Uterus (tissue), 4 donors: ENCODE data around the gene TPRG1L. TPM values are rescaled to one million over a fixed set of nuclear protein-coding genes. Genes with fewer than 3 reads are reported as not detected.

ENCODE experiments used
- DNase-seq, 2 donors: peaks; one replicate each; pipeline ENCODE4 v3.0.0-alpha.2; 2019 to 2020
- H3K27ac ChIP-seq, 2 donors: fragments of 200-600 bp; sonication (generic); 1 replicate in 1 of 2; 2 replicates in 1 of 2; pipeline ENCODE4 v1.5.1; 2016 to 2018
- H3K27me3 ChIP-seq, 2 donors: fragments of 200-600 bp; sonication (generic); one replicate each; pipeline ENCODE4 v1.5.1; 2018 to 2019; ENCODE audit warnings: control low read depth in 1 of 2
- H3K36me3 ChIP-seq, 2 donors: fragments of 200-600 bp; sonication (generic); one replicate each; pipeline ENCODE4 v1.5.1; 2019; ENCODE audit warnings: control low read depth in 1 of 2
- H3K4me1 ChIP-seq, 2 donors: fragments of 200-600 bp; sonication (generic); one replicate each; pipeline ENCODE4 v1.5.1; 2018 to 2019; ENCODE audit warnings: control low read depth in 1 of 2
- H3K4me3 ChIP-seq, 2 donors: fragments of 200-600 bp; sonication (generic); 1 replicate in 1 of 2; 2 replicates in 1 of 2; pipeline ENCODE4 v1.5.1; 2018 to 2019; ENCODE audit warnings: mild to moderate bottlenecking in 1 of 2
- H3K9me3 ChIP-seq, 2 donors: fragments of 200-600 bp; sonication (generic); one replicate each; pipeline ENCODE4 v1.5.1; 2019; ENCODE audit warnings: control low read depth in 1 of 2
- CTCF ChIP-seq, 4 experiments: fragments of 200-600 bp in 2 of 4; fragments of 450-650 bp in 2 of 4; sonication (generic) in 2 of 4; IDR thresholded peaks; one replicate each; pipeline ENCODE4 v1.5.1; 2016 to 2019; ENCODE audit warnings: antibody characterized with exemption in 4 of 4, mild to moderate bottlenecking in 2 of 4, moderate library complexity in 1 of 4
- POLR2A ChIP-seq, 2 donors: fragments of 450-650 bp; IDR thresholded peaks; one replicate each; pipeline ENCODE4 v1.6.1; 2016; ENCODE audit warnings: antibody characterized with exemption in 2 of 2, mild to moderate bottlenecking in 1 of 2, moderate library complexity in 1 of 2
- intact Hi-C: fragments of 100-400 bp; cut with DNase I; formaldehyde crosslinking; loops from one replicate; pipeline ENCODE4 v1.15.1; 2023; ENCODE audit warnings: low total_unique reads
- total RNA-seq, 4 donors: library from RNA; depleted of rRNA in 3 of 4; stranded (reverse); fragments of >200 nt in 3 of 4; gene quantifications; one replicate each; pipeline versions ENCODE4 v1.1.0 to v1.2.4, GENCODE V29; 2014 to 2023
- donor health status: DM: yes; HTN: yes; CAD: no.

TPRG1L gene
- total RNA-seq, 4 donors from 2014 or later = 18.7 to 43.4 (median 29.6) TPM

- intact Hi-C loops = no loop called here
- no peak for TF ChIP-seq POLR2A (IDR thresholded peaks at IDR 0.05)
- no peak for TF ChIP-seq CTCF (IDR thresholded peaks at IDR 0.05)
- H3K27me3 ChIP-seq = no peaks in the 10 kb centered on the region
- no peaks in the 10 kb centered on the region for H3K36me3 ChIP-seq
- no peaks in the 10 kb centered on the region for H3K9me3 ChIP-seq
- no peak for DNase-seq
- H3K4me1 ChIP-seq = no peaks in the 10 kb centered on the region
- no peak overlapping the region for H3K4me3 ChIP-seq
- H3K27ac ChIP-seq = no peak overlapping the region
Observed at GRCh38 chr1:3672971-3673361, 48.2 kb downstream of the TPRG1L start.

GRCh38 chr1:3673381-3674099 lies 48.7 kb downstream of the TPRG1L start:
- intact Hi-C loops = no loop called here
- no peaks in the 10 kb centered on the region for H3K27me3 ChIP-seq
- H3K9me3 ChIP-seq = no peaks in the 10 kb centered on the region
- no peaks in the 10 kb centered on the region for H3K4me1 ChIP-seq
- H3K4me3 ChIP-seq = no peak overlapping the region
- TF ChIP-seq POLR2A (IDR thresholded peaks at IDR 0.05) (no peak), CTCF (IDR thresholded peaks at IDR 0.05) (no peak)
- DNase-seq = no peak
- no peaks in the 10 kb centered on the region for H3K36me3 ChIP-seq
- H3K27ac ChIP-seq = no peak overlapping the region

GRCh38 chr1:3674100-3675094 lies 49.6 kb downstream of the TPRG1L start:
- Histone ChIP-seq H3K9me3 (no peaks in the 10 kb centered on the region), H3K27ac (no peak overlapping the region), H3K36me3 (no peaks in the 10 kb centered on the region), H3K4me1 (no peaks in the 10 kb centered on the region), H3K27me3 (no peaks in the 10 kb centered on the region), H3K4me3 (no peak overlapping the region)
- TF ChIP-seq CTCF (IDR thresholded peaks at IDR 0.05) (no peak), POLR2A (IDR thresholded peaks at IDR 0.05) (no peak)
- no peak for DNase-seq
- intact Hi-C loops = no loop called here

- Histone ChIP-seq H3K27me3 (no peaks in the 10 kb centered on the region), H3K9me3 (no peaks in the 10 kb centered on the region), H3K4me1 (no peaks in the 10 kb centered on the region), H3K27ac (no peak overlapping the region), H3K4me3 (no peak overlapping the region), H3K36me3 (no peaks in the 10 kb centered on the region)
- intact Hi-C loops = no loop called here
- TF ChIP-seq POLR2A (IDR thresholded peaks at IDR 0.05) (no peak), CTCF (IDR thresholded peaks at IDR 0.05) (no peak)
- no peak for DNase-seq
Observed at GRCh38 chr1:3675436-3675835, 50.6 kb downstream of the TPRG1L start.
